ENCODE measurements around the gene POLR3H.
"Not testable (repeated sequence)": the region's sequence is repeated elsewhere in the genome, so short reads cannot be mapped to it uniquely, and the experiment has no call there.

The POLR3H gene

GRCh38 chr22:41543854-41544670 is at the start of gene POLR3H:
Gene POLR3H, minus strand, starts transcription at chr22:41544470. Its CDS starts 369 bp downstream, at chr22:41544101.
- TF ChIP-seq CTCF (IDR thresholded peaks at IDR 0.05; ENCODE audit: low read length, missing control alignments), result peak; percentile 53
- H3K4me3 ChIP-seq (replicated peaks; ENCODE audit: low read depth, low read length), result peak within 1 kb of the TSS; percentile 86
- peak; percentile 97 for DNase-seq (ENCODE audit: low read depth)

- H3K4me3 ChIP-seq (replicated peaks; ENCODE audit: low read depth, low read length); DNase-seq (ENCODE audit: low read depth): not testable (repeated sequence)
Observed at GRCh38 chr22:41593336-41593960, 49.2 kb upstream of the POLR3H start.

DNA sequence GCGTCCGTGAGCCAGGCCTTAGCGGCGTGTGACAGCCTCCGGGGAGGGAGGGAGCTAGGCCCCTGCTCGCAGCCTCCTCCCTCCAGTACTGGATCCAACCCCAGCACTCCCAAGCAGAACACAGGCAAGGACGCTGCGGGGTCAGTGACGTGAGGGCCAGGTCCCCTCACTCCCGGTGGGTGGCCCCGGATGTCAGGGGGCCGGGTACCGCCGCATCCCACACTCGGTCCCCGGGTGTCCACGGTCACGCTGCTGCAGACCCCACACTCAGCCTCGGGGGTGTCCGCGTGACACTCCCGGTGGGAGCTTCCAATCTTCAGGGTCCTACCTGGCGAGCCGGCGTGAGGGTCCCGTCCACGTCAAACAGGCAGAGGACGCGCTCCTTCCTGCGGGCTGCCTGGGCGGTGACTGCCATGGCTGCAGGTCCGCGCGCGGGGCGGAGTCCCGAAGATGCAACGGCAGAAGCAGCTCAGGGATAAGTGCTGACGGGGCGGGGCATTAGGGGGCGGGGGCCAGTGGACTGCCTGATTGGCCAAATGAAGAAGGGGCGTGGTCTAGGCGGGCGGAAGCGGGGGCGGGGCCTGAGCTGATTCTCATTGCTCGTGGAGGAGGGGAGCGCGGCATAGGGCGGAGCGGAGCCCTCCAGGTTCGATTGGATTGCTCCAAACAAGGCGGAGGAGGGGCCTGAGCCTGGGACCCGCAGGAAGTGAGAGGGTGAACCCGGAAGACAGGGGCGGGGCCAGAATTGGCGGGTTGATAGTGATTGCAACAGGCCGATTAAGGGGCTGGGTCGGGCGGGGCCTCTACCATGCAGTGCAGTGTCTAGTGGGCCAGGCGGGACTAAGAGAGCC is 45.3 kb upstream of the POLR3H start, which contains the start of gene PMM1:
PMM1 (minus strand) TSS at position 450 of the 851 bp plus-strand sequence; CDS start at position 415, 35 bp downstream.
- H3K4me3 ChIP-seq (replicated peaks; ENCODE audit: low read depth, low read length), result peak within 1 kb of the TSS; percentile 91
- TF ChIP-seq CTCF (IDR thresholded peaks at IDR 0.05; ENCODE audit: low read length, missing control alignments), result no peak
- peak; percentile 99 for DNase-seq (ENCODE audit: low read depth)

- DNase-seq (ENCODE audit: low read depth), result no peak
- no peak for TF ChIP-seq CTCF (IDR thresholded peaks at IDR 0.05; ENCODE audit: low read length, missing control alignments)
- H3K4me3 ChIP-seq (replicated peaks; ENCODE audit: low read depth, low read length), result no peak overlapping the region
Observed at GRCh38 chr22:41587347-41587723, 43.1 kb upstream of the POLR3H start.

DNA sequence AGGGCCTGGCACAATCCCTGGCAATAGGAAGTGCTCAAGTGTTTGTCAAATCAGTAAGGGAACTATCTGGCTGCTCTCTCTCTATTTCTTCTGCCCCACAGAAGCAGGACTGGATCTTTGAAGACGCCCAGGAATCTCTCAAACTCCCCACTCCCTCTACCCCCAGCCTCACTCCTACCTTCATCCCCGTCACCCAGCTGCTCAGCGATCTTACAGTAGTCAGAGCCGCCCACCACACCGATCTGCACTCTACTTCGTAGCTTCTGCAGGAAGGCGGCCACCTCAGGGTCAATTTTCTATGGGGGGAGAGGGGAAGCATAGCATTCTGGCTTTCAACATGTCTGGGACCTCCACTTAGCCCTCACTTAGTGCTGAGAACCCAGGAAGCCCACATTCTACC is 41.6 kb upstream of the POLR3H start:
- TF ChIP-seq CTCF (IDR thresholded peaks at IDR 0.05; ENCODE audit: low read length, missing control alignments), result no peak
- no peak for DNase-seq (ENCODE audit: low read depth)
- H3K4me3 ChIP-seq (replicated peaks; ENCODE audit: low read depth, low read length), result no peak overlapping the region

DNA sequence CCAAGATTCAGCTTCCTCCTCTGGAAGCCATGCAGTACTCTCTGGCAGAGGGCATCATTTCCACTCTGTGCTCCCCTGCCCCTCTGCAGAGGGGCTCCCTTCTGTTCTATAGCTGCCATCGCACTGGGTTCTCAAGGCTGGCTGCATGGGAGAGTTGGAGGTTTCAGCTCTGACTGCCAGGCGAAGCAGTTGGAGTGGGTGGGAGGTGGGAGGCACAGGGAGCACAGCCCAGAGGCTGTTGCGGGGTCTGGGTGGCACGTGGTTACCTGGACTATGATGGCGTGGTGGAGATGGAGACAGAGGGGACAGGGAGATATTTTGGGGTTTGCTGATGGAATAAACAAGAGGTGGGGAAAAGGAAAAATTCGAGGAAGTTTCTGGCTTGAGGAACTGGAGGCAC is 40.6 kb upstream of the POLR3H start:
- TF ChIP-seq CTCF (IDR thresholded peaks at IDR 0.05; ENCODE audit: low read length, missing control alignments), result no peak
- DNase-seq (ENCODE audit: low read depth), result no peak
- H3K4me3 ChIP-seq (replicated peaks; ENCODE audit: low read depth, low read length), result no peak overlapping the region

DNA sequence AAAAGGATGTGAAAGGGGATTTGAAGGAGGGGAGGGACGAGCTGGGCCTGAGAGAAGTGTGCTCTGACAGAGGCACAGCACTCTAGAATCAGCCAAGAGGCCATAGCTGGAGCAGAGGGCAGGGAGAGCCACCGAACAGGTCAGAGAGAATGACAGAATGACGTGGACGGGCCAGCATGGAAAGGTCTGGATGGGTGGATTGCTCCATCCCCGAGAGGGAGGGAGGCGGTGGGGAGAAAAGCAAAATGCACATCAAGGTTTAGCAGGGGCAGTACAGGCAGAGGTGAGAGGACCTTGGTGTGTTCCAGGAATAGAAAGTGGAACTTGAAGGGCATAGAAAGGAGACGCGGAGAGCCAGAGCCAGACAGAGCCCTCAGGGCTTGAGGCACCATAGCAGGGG is 38.4 kb upstream of the POLR3H start:
- no peak for DNase-seq (ENCODE audit: low read depth)
- H3K4me3 ChIP-seq (replicated peaks; ENCODE audit: low read depth, low read length), result no peak overlapping the region
- no peak for TF ChIP-seq CTCF (IDR thresholded peaks at IDR 0.05; ENCODE audit: low read length, missing control alignments)

Measured in fibroblast of pulmonary artery (primary cell).